Activated gamma-delta T cell (primary cell): ENCODE measurements around the gene ZNF629.

Source experiments
- DNase-seq: peaks from one replicate; lab custom pipeline; 2025; lab: John Stamatoyannopoulos, UW

Gene ZNF629

GRCh38 chr16:30748634-30749445 lies 38.2 kb downstream of the ZNF629 start:
- DNase-seq: peak; percentile 56

GRCh38 chr16:30747799-30748633 lies 39.0 kb downstream of the ZNF629 start, which contains the start of gene PHKG2:
Gene PHKG2 (plus strand): TSS chr16:30748425. CDS start chr16:30748821, 396 bp downstream.
- DNase-seq: peak; percentile 95

DNA sequence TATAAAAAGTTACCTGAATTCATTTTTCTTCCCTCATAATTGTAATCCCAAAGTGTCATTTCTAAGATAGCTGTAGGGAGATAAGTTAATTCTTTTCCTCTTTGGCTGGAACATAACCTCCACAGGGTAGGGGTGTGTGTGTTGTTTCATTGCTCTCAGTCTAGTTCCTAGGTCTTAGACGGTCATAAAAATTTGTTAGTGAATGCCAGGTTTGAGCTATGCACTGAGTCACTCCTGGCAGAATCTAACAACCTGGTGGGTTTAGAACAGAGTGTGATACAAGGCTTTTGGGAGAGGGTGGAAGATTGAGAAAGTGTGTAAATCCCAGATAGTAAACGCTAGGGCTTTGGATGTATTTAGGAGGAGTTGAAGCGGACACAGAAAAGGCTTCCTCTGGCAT lies 39.7 kb downstream of the ZNF629 start:
- DNase-seq: no peak

GRCh38 chr16:30746638-30747175 lies 40.3 kb downstream of the ZNF629 start:
- DNase-seq: no peak

GRCh38 chr16:30745082-30745481 lies 41.9 kb downstream of the ZNF629 start:
- DNase-seq: no peak

GRCh38 chr16:30744183-30744582 lies 42.8 kb downstream of the ZNF629 start:
- DNase-seq: no peak

- no peak for DNase-seq
Measured at GRCh38 chr16:30743716-30744115, 43.3 kb downstream of the ZNF629 start.

DNA sequence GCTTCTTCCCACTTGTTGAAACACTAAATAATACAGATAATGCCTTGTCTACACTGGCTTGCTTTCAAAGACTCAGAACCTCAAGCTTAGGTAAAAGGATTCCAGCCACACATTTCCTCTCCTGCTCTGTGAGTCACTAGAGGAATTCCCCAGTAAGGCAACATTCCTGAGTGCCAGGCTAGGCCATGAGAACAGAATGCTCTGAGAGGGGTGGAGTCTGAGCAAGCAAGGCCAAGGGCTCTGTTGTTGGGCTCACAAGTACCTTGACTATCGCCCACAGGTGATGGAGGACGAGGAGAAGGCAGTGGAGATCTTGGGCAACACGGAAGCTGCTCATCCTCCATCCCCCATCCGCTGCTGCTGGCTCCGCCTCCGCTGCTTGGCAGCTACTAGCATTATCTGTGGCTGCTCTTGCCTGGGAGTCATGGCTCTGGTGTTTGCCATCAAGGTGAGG lies 45.5 kb downstream of the ZNF629 start:
- DNase-seq: no peak

DNA sequence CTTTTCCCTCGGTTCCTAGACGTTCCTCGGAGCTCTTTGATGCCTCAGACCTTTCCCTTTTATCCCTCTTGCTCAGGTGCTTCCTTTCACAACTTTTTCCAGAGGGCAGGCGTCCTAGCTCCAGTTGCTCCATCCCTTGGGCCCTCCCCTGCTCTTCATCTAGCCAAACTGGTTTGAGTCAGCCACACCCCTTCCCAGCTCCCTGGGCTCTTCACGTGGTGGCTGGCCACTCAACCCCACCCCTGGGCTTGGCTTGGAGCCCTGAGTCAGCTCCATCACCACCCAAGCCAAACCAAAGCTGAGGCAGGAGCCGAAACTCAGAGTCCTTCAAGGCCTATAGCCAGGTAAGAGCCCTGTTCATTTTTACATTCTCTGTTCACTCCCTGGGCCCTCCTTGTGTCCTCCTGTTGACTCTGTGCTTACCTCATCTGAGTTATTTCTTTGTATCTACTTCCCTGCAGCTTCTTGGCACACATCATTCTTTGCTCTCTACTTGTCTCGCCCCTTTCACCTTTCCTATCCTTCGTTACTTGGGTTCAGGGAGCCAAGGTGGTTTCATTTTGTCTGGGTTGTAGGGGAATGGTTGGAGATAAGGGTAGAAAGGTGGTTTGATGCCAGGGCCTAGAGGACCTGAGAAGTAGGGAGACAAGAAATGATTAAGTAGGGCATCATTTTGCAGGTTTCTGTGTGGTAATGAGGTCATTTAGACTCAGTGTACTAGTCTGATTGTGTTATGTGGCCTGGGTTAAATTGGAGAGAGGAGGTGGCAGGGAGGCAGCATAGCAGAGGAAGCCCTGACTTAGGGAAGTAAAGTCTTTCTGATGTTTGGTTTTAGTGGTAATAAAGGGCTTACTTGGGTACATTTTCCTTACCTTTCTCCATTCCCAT lies 46.4 kb downstream of the ZNF629 start:
- DNase-seq: no peak

GRCh38 chr16:30738984-30739951 lies 47.7 kb downstream of the ZNF629 start:
- DNase-seq: no peak

GRCh38 chr16:30737794-30738648 lies 49.0 kb downstream of the ZNF629 start:
- no peak for DNase-seq

DNA sequence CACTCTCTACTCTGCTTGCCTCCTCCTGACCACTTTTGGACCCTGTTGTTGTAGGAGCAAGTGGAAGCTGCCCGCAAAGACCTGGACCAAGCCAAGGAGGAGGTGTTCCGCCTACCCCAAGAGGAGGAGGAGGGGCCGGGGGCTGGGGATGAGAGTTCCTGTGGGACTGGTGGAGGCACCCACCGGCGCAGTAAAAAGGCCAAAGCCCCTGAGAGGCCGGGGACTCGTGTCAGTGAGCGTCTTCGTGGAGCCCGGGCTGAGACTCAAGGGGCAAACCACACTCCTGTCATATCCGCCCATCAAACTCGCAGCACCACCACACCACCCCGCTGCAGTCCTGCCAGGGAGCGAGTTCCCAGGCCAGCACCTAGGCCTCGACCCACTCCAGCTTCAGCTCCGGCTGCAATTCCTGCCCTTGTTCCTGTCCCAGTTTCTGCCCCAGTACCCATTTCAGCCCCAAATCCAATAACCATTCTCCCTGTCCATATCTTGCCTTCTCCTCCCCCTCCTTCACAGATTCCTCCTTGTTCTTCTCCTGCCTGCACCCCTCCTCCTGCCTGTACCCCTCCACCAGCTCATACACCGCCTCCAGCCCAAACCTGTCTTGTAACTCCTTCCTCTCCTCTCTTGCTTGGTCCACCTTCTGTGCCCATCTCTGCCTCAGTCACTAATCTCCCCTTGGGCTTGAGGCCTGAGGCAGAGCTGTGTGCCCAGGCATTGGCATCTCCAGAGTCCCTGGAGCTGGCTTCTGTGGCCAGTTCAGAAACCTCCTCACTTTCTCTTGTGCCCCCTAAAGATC lies 49.8 kb downstream of the ZNF629 start:
- no peak for DNase-seq

GRCh38 chr16:30731411-30731810 lies 55.6 kb downstream of the ZNF629 start:
- no peak for DNase-seq

GRCh38 chr16:30728899-30729672 lies 57.9 kb downstream of the ZNF629 start:
- no peak for DNase-seq
